ENCODE measurements around the gene GP1BA.
"Not testable (repeated sequence)": the region's sequence is repeated elsewhere in the genome, so short reads cannot be mapped to it uniquely, and the experiment has no call there.

The GP1BA gene

GRCh38 chr17:4901648-4902344 lies 30.3 kb upstream of the GP1BA start:
- no peak for DNase-seq

GRCh38 chr17:4902540-4902939 lies 29.5 kb upstream of the GP1BA start:
- no peak for DNase-seq

GRCh38 chr17:4903051-4903818 lies 28.8 kb upstream of the GP1BA start, which contains the start of gene CHRNE:
Gene CHRNE (minus strand): TSS chr17:4903098. CDS start chr17:4903063, 35 bp downstream.
- DNase-seq = peak; percentile 89

GRCh38 chr17:4906642-4907041 lies 25.4 kb upstream of the GP1BA start:
- not testable (repeated sequence) for DNase-seq

- no peak for DNase-seq
Measured at GRCh38 chr17:4908301-4908700, 23.8 kb upstream of the GP1BA start.

- peak; percentile 52 for DNase-seq
Measured at GRCh38 chr17:4908711-4909496, 23.2 kb upstream of the GP1BA start.

- no peak for DNase-seq
Measured at GRCh38 chr17:4913994-4914393, 18.1 kb upstream of the GP1BA start.

GRCh38 chr17:4914551-4914950 lies 17.5 kb upstream of the GP1BA start:
- DNase-seq = not testable (repeated sequence)

GRCh38 chr17:4919511-4920047 lies 12.5 kb upstream of the GP1BA start:
- no peak for DNase-seq

- no peak for DNase-seq
Measured at GRCh38 chr17:4920351-4921048, 11.6 kb upstream of the GP1BA start.

- DNase-seq = no peak
Measured at GRCh38 chr17:4921320-4921719, 10.8 kb upstream of the GP1BA start.

- not testable (repeated sequence) for DNase-seq
Measured at GRCh38 chr17:4926577-4927335, 5.3 kb upstream of the GP1BA start.

GRCh38 chr17:4928881-4929280 lies 3.2 kb upstream of the GP1BA start:
- DNase-seq = no peak

GRCh38 chr17:4932756-4933155 lies 679 bp downstream of the GP1BA start:
- DNase-seq = no peak

GRCh38 chr17:4933646-4934045 lies 1.6 kb downstream of the GP1BA start:
- no peak for DNase-seq

- DNase-seq = peak; percentile 19
Measured at GRCh38 chr17:4934173-4934979, 2.3 kb downstream of the GP1BA start.

- no peak for DNase-seq
Measured at GRCh38 chr17:4935650-4936049, 3.6 kb downstream of the GP1BA start.

GRCh38 chr17:4936436-4936835 lies 4.4 kb downstream of the GP1BA start:
- no peak for DNase-seq

GRCh38 chr17:4937553-4937952 lies 5.5 kb downstream of the GP1BA start:
- DNase-seq = no peak

- no peak for DNase-seq
Measured at GRCh38 chr17:4938069-4938491, 6.0 kb downstream of the GP1BA start.
